Suppressor macrophage treated with lipopolysaccharide for 1 hour (primary cell): Measurements from ENCODE around the gene ATPAF2.

ENCODE experiments used
- DNase-seq, 3 donors: peaks; one replicate each; pipeline ENCODE4 v3.0.0-alpha.2; 2020 to 2022

ATPAF2 gene

DNA sequence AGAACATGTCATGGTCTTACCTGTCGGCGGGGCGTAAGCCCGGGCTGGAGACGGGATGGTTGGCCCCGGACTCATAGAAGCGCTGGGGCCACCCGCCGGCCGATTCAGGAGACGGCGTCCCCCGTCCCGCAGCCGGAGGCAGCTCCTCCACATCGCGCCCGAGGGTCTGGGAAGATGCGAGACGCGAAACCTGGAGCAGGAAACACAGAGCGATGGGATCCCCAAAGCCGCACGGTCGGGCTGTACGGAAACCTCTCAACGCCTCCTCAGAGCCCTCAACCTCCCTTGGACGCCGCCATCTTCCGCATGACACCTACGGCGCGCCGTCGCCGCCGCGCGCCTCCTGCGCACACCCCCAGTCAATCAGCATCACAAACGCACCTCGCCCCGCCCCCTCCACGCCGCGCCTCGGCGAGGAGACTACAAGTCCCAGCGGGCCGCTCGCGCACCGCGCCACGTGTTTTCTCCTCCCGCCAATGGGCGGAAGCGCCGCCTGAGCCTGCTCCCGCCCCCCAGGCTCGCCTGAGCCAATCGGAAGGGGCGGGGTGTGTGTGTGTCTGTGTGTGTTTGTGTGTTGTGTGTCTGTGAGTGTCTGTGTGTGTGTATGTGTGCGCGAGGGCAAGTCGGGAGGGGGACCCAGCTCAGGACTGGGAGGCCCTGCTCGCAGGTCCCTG lies at the start of gene ATPAF2, which contains the start of gene GID4:
TSS of gene ATPAF2 (minus strand) at position 308 of the 674 bp plus-strand sequence. CDS start at position 153, 155 bp downstream.
TSS of gene GID4 (plus strand) at position 548 of the 674 bp plus-strand sequence. CDS start at position 605, 57 bp downstream.
- peak; percentile 100 for DNase-seq

DNA sequence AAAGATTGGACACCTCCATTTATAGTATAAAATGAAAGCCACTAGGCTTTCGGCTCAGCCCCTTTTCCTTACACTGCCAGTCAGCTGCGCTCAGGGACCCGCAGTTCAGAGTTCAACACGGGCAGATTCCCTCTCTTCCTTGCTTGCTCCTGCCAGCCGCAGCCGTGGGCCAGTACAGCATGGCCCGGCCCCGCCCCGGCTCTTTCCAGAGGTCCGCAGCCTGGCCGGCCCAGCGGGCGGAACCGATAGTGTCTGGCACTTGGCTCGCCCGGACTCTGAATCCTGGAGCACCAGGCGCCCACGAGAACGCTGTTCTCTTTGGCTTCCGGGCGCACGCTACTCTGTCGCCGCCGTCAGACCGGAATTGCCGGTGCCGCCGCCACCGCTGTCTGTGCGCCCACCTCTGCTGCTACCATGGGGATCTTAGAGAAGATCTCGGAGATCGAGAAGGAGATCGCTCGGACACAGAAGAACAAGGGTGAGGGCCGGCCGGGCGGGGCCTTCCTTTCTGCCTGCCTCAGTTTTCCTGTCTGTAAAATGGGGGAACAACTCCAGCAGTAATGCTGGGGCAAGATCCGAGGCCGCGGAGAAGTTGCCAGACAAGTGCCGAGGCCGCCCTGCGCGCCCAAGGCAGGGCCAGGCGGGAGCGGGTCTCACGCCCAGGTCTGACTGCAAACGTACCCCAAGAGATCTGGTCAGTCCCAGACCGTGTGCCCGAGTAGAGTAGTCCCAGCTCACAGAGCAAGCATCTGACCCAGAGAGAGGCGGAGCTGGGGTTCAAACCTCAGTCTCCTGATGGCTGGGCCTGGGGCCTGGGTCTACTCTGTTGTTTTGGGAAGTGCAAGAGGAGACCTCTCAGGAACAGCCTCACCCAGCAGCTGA lies 48.9 kb upstream of the ATPAF2 start, which contains the start of gene DRG2:
TSS of gene DRG2 (plus strand) at position 339 of the 882 bp plus-strand sequence. CDS start at position 415, 76 bp downstream.
- DNase-seq: peak; percentile 92 to 96 (median 95)

DNA sequence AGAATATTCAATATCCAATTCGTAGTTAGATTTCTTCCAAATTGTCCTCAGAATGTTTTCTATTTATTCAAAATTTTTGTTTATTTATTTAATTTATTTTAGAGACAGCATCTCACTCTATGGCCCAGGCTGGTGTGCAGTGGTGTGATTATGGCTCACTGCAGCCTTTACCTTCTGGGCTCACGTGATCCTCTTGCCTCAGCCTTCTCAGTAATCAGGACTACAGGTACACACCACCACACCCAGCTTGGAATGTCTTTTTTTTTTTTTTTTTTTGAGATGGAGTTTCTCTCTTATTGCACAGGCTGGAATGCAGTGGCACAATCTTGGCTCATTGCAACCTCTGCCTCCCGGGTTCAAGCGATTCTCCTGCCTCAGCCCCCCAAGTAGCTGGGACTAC lies 45.3 kb upstream of the ATPAF2 start:
- no peak for DNase-seq

DNA sequence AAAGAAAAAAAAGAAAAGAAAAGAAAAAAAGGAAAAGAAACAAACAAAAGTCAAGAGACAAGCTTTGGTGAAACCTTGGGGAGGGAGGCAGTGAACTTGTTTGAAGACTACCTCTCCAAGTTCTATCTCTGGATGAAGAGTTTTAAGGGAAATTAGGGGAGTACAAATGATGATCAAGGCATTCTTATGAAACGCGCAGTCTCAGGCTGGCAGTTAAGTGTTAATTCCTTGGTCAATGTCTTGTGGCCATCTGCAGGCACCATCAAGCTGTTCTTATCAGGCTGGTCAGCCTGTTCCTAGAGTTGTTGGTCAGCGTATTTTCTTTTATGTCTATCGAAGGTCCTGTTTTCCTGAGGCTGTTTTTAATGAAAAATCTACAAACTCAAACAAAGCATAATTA lies 40.6 kb upstream of the ATPAF2 start:
- no peak for DNase-seq

DNA sequence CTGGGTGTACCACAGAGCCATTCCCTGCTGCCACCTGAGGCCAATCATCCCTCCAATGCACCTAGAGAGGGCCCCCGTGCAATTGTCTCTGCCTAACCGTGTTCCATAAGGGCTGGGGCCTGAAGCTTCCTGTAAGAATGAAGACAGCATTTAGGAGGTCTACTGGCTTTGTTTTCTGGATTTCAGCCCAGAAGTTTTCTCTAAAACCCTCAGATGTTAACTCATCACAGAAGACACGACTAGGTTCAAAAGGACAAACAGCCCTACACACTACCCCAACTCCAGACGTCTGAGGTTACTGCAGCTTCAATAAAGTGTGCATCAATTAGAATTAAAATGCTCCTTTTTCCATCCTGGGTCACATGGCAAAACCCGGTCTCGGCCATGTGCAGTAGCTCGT lies 38.0 kb upstream of the ATPAF2 start:
- no peak for DNase-seq

DNA sequence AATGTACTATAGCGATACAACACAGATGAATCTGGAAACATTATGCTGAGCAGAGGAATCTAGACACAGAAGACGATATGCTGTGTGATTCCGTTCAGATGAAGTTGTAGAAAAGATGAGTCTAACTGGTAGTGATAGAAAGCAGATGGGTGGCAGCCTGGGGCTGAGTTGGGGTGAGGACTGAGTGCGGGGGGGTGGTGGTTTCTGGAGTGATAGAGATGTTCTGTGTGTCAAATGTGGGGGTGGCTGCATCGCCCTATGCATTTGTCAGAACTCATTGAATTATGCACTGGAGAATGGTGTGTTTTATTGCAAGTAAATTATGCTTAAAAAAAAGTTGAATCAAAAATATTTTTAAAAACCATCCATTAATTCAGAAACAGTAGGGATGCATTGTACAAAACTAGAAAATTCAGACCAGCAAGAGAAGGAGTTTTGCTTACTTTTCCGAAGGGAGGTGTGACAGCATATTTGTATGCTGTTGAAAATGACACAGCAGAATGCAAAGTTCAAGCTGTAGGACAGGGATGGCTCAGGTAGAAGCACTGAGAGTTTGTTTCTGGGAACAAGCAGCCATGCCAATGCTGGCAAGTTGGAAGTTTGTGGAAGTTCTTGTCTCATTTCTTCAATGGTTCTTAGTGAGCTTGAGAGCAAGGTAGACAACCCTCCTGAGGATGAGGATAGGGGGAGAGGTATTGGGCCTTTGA lies 35.8 kb upstream of the ATPAF2 start:
- DNase-seq: no peak

DNA sequence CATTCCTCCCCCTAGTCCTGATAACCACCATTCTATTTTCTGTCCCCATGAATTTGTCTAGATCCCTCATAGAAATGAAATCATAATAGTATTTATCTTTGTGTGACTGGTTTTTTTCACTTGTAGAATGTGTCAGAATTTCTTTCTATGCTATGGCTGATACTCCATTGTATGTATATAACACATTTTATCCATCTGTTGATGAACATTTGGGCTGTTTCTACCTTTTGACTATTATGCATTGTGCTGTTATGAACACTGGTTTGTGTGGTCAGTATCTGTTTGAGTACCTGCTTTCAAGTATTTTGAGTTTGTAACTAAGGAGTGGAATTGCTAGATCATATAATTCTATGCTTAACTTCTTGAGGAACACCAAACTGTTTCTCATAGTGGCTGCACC lies 32.8 kb upstream of the ATPAF2 start:
- no peak for DNase-seq

DNA sequence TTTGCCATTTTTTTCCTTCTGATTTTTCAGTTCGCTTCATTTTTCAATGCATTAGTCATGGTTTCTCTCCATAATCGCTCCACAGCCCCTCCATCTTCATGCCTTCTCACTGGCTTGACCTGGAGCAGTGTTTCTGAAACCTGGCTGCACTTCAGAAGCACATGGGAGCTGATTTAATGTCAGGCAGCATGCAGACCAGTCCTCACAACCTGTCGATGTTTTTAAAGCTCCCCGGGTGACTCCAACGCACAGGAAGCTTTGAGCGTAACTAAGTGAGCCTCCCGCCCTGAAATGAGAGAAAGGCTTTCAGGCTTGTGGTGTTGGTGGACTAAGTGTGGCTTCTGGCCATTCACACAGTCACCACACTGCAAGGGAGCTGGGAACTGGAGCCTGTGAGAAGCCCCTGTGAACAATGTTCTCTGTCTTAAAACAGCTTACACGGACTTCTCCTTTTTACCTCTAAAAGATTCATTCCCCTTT lies 31.9 kb upstream of the ATPAF2 start:
- DNase-seq: no peak

DNA sequence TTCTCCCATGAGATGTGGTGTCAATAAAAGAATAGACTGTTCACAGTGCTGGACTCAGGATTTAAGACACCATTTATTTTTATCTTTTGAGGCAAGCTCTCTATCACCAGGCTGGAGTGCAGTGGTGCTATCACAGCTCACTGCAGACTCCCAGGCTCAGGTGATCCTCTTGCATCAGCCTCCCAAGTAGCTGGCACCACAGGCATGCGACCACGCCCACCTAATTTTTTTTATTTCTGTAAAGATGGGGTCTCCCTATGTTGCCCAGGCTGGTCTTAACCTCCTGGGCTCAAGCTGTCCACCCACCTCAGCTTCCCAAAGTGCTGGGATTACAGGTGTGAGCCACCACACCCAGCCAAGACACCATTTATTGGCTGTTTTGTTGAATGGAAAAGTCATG lies 30.1 kb upstream of the ATPAF2 start:
- DNase-seq: no peak

DNA sequence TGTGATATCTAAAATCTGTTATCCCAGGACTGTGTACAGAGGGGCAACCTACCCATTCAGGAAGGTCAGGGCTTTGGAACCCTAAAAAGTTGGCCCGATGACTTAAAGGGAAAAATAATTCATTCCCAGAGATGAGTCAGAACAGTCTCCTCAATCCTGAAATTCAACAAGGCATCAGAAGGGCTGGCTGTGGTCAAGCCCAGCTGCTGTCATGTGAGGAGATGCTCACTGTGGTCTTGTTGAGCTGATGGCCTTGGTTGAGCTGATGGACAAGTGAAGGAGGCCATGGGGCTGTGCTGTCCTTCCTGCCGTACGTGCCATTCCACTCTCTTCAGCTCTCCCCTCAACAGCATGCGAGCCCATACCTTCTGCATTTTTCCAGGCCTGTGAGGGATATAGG lies 27.9 kb upstream of the ATPAF2 start:
- DNase-seq: no peak

DNA sequence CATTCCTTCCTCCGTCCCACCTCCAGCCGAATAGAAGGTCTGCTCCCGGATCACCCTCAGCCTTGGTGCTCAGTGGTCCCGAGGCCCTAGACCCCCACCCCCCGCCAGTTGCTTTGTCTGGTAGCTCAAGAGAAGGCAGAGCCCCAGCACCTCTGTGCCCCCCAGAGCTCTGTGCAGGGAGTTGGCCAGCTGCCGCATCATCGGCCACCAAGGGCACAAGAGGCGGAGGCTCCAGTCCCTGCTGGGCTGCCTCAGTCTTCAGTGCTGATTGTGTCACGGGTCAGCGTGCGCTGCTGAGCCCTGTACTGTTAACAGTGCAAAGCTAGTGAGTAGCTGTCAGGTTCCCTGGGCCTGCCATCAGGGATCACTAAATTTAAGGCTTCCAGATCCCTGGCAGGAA lies 26.6 kb upstream of the ATPAF2 start:
- no peak for DNase-seq

DNA sequence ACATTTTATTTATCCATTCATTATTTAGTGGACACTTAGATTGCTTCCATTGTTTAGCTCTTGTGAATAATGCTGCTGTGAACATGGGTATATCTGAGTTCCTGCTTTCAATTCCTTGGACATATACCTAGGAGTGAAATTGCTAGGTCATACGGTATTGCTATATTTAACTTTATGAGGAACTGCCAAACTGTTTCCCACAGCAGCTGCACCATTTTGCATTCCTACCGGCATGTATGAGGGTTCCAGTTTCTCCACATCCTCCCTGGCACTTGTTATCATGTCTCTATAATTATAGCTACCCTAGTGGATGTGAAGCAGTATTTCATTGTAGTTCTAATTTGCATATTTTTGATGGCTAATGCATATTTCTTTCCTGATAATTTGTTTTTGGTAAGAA lies 25.1 kb upstream of the ATPAF2 start:
- no peak for DNase-seq

DNA sequence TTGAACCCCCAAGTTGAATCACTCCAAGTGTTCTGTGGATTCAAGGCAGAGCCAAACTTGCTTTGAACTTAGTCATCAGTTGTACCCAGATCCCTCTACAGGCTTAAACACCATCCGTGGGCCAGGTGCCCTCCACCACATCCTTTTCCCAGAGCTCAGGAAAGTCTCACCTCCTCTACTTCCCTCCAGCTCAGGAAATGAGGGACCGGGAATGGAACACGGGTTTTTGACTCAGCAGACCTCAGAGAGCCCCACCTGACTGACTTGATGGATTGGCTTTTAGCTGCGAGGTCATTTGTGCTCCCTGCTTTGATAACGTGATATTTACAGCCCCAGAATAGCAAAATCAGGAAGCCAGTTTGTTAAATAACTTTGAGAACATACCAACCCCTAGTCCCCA lies 20.3 kb upstream of the ATPAF2 start:
- no peak for DNase-seq

DNA sequence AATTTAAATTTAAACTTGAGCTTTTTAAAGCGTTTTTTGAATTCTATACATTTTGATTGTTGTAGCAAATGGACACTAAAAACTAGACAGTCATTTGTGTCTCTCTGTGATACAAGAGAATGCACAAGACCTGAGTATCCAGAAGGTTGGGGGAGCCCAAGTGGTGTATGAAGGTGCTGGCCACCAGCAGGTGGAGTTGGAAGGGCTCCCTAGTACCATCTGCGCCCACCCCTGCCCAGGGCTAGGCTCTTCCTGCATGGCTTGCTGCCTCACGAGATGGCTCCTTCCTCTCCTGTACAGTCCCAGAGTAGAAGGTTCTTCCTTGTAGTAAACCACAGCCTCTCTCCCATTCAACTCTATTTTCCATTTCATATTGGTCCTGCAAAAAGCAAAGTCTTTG lies 17.2 kb upstream of the ATPAF2 start:
- DNase-seq: no peak

DNA sequence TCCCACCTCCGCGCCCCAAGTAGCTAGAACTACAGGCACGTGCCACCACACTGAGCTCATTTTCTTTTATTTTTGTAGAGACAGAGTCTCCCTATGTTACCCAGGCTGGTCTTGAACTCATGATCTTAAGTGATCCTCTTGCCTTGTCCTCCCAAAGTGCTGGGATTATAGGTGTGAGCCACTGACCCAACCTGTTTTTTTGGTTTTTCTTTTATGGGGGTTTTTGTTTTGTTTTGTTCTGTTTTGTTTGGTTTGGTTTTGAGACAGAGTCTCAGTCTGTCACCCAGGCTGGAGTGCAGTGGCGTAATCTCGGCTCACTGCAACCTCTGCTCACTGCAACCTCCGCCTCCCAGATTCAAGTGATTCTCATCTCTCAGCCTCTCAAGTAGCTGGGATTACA lies 16.6 kb upstream of the ATPAF2 start:
- DNase-seq: no peak

DNA sequence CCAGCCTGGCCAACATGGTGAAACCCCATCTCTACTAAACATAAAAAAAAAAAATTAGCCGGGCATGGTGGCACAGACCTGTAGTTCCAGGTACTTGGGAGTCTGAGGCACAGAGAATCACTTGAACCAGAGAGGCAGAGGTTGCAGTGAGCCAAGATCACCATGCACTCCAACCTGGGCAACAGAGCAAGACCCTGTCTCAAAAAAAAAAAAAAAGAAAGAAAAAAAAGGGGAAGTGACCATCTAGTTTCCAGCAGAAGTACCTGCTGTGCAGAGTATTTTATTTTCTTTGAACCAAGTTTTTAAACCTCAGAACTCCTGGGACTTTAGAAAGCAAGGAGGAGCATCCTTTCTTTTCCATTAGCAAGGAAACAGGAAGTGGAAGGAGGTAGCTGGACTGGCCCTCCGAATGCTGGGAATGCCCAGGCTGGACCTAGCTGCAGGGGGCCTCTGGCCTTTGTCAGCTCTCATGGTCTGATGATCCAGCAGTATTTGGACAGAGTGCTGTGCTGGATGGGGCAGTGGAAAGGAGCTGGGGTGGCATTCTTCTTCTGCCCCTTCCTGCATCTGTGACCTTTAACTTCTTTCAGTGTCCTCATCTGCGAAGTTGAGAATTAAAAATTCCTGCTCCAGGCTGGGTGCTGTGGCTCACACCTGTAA lies 6.9 kb upstream of the ATPAF2 start:
- DNase-seq: no peak

DNA sequence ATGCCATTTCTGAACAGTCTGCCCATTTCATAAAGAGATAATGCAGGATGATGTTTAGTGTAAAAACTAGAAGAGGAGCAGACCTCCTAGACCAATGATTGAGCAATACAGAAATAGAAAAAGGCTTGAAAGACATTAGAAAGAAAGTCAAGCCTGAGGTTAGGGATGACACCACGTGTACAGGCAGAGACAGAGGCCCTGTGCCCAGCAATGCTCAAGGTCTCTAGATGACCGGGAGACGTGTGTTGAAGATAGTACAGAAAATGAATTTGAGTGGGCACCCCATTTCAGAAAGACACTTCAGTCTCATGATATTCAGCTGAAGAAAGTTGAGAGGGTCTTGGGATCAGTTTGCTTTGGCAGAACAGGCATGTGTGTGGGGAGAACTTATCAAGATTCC lies 5.6 kb upstream of the ATPAF2 start:
- no peak for DNase-seq

DNA sequence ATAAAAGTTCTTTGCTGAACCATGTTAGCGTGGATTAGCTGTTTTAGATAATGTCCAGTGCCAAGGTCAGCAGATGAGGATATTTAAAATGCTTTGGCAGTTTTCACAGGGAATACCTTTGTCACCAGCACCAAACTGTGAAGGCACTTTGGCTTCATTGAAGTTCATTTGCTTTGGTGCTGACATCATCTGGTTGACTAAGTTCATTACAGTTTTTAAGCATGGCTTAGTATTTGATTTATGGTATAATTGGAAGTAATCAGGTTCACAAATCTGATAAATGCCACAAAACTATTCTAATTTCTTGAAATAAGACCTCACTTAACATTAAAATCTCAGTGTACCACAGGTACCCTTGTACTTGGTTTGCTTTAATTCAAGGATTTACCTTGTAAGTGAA lies 4.5 kb upstream of the ATPAF2 start:
- DNase-seq: peak in 1 of 3 donors; percentile 25

DNA sequence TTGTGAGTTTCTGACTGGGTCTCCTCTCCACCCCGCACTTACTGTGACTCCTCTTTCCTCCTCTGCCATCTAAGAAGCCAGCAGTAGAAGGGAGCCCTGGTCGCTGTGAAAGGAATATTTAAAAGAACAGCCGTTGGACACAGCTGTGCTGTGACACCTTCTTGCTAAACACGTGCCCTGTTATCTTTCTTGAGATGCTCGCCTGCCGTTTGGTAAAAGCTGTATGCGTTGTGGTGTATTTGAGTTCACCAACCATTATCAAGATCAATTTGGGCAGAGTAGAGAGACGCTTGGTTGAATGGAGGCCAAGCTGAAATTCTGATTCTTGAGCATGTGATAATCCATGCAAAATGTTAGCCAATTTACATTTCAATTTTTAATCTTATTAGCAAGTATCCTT lies 4.0 kb upstream of the ATPAF2 start:
- DNase-seq: no peak

DNA sequence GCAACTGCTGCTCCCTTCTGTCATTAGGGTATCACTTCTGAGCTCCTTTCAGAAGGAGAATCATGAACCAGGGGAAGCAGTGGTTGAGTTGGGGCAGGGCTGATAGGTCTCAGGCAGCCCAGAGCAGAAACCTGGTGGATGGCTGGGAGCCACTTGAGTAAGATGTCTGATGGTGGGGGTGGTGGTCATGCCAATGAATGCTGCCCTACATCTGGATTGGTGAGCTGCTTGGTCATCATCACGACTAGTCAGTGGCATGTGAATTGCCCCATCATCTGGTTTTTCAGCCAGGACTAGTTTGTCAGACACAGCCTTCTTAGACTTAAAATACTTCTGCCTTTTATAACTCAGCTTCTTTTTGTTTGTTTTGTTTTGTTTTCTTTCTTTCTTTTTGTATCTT lies 2.8 kb upstream of the ATPAF2 start:
- peak; percentile 59 to 72 (median 61) for DNase-seq

DNA sequence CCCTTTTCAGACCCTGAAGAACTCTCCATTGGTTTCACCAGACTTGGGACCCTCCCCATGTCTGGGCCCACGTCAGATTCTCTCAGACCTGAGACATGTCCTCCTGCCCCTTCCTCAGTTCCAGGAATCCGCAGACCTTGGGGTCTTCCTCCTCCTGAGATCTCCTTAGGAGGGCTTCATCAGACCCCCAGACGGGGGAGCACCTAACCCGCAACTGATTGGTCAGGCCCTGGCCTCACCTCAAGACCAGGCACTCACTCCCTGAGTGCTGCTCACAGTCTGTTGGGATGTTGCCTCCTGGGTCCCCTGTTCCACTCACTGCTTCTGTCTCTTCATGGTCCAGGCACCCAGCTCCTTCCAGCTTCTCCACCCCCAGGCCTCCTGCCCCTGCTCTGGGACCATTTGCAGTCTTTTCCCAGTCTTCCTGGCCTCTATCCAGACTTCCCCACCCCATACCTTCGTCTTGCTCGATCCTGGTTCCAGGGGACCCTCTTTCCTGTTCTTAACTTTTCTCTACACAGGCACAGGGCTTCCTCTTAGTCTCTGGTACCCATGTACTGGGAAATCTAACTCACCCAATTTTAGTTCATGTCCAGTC lies 1.4 kb upstream of the ATPAF2 start:
- no peak for DNase-seq

DNA sequence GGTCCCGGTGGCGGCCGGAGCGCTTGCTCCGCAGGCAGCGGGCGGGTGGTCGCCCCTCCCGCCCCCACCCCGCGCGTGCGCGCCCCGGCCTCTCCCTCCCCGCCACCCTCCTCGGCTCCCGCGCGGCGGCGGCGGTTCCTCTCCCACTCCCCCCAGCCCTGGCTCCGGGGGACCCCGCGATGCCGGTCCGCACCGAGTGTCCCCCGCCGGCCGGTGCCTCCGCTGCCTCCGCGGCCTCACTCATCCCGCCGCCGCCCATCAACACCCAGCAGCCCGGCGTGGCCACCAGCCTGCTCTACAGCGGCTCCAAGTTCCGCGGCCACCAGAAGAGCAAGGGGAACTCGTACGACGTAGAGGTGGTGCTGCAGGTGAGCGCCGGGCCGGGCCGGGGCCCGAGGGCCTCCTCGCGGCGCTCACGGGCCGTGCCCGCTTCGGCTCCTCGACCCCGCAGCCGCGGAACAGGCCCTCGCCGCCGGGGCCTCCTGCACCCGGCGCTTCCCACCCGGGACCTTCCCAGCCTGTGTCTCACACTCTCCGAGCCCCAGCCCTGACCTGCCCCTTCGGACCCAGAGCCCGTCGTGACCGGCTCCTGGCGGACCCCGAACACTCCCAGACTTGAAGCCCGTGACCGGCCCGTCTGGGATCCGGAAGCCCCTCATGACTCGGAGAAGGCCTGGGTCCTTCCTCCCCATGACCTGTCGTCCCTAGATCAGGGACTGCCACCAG lies 730 bp upstream of the ATPAF2 start:
- peak; percentile 25 to 53 (median 38) for DNase-seq
